ENCODE results near the gene LYSMD3.
A peak's percentile ranks its signal among the peaks of the same experiment; 100 is the strongest.

LYSMD3 gene

GRCh38 chr5:90480699-90481098 lies 48.7 kb downstream of the LYSMD3 start:
- no peak for DNase-seq (ENCODE audit: low read depth in 2 of 2)

GRCh38 chr5:90479611-90480385 lies 49.6 kb downstream of the LYSMD3 start:
- no peak for DNase-seq (ENCODE audit: low read depth in 2 of 2)

GRCh38 chr5:90477621-90478215 lies 51.7 kb downstream of the LYSMD3 start:
- DNase-seq (ENCODE audit: low read depth in 2 of 2), result no peak

- DNase-seq (ENCODE audit: low read depth in 2 of 2), result no peak
Measured at GRCh38 chr5:90477073-90477472, 52.3 kb downstream of the LYSMD3 start.

GRCh38 chr5:90476391-90476790 lies 53.0 kb downstream of the LYSMD3 start:
- no peak for DNase-seq (ENCODE audit: low read depth in 2 of 2)

GRCh38 chr5:90475436-90475980 lies 53.9 kb downstream of the LYSMD3 start:
- DNase-seq (ENCODE audit: low read depth in 2 of 2), result no peak

- DNase-seq (ENCODE audit: low read depth in 2 of 2), result peak; percentile 92 to 94
Measured at GRCh38 chr5:90474235-90475107, 54.9 kb downstream of the LYSMD3 start, which contains the start of the genes MBLAC2 and POLR3G. Gene MBLAC2, minus strand, starts transcription at chr5:90474771. Its CDS starts 479 bp downstream, at chr5:90474292. Gene POLR3G, plus strand, starts transcription at chr5:90474864. Its CDS starts 10,704 bp downstream, at chr5:90485568.

- peak; percentile 3 to 5 for DNase-seq (ENCODE audit: low read depth in 2 of 2)
Measured at GRCh38 chr5:90473396-90474234, 55.8 kb downstream of the LYSMD3 start.

- DNase-seq (ENCODE audit: low read depth in 2 of 2), result no peak
Measured at GRCh38 chr5:90472783-90473395, 56.5 kb downstream of the LYSMD3 start.

Measured in stimulated activated CD4-positive, alpha-beta T cell treated with anti-CD3 and anti-CD28 coated beads, Interleukin-15, amount 100 ng/mL, for 48 hours (primary cell).